CD14-positive monocyte (primary cell): ENCODE measurements around the gene CCR7. TPM values are rescaled to one million over a fixed set of nuclear protein-coding genes. Genes with fewer than 3 reads are reported as not detected.

Experiments used
- DNase-seq, 3 donors: peaks; one replicate each; pipeline ENCODE4 v3.0.0-alpha.2; 2011 to 2022
- H2AFZ ChIP-seq: 2 replicates; pipeline ENCODE4 v1.6.0; 2012; ENCODE audit warnings: mild to moderate bottlenecking, low read depth, low read length, inconsistent platforms; ENCODE audit not compliant: insufficient read depth, poor library complexity, severe bottlenecking
- H3K27ac ChIP-seq, 2 donors: 1 replicate in 1 of 2; 2 replicates in 1 of 2; pipeline ENCODE4 v1.5.1; 2012 to 2013; ENCODE audit warnings: low read length in 2 of 2, control low read depth in 1 of 2, inconsistent platforms in 1 of 2, low read depth in 1 of 2, mild to moderate bottlenecking in 1 of 2
- H3K27me3 ChIP-seq, 2 donors: one replicate each; pipeline versions ENCODE4 v1.6.0 to v1.6.1; 2011 to 2013; ENCODE audit warnings: low read length in 2 of 2; ENCODE audit not compliant: control insufficient read depth in 2 of 2, insufficient read depth in 2 of 2
- H3K36me3 ChIP-seq, 2 donors: replicated peaks in 1 of 2; 1 replicate in 1 of 2; 2 replicates in 1 of 2; pipeline versions ENCODE4 v1.5.1 to v1.6.1; 2012 to 2013; ENCODE audit warnings: low read length in 2 of 2, control low read depth in 1 of 2, inconsistent platforms in 1 of 2, mild to moderate bottlenecking in 1 of 2; ENCODE audit not compliant: insufficient read depth in 2 of 2, control insufficient read depth in 1 of 2
- H3K4me1 ChIP-seq, 2 donors: 1 replicate in 1 of 2; 2 replicates in 1 of 2; pipeline versions ENCODE4 v1.5.1 to v1.6.1; 2012 to 2013; ENCODE audit warnings: low read length in 2 of 2, control low read depth in 1 of 2, inconsistent platforms in 1 of 2, mild to moderate bottlenecking in 1 of 2, moderate library complexity in 1 of 2; ENCODE audit not compliant: insufficient read depth in 2 of 2, control insufficient read depth in 1 of 2
- H3K4me2 ChIP-seq: replicated peaks from 2 replicates; pipeline ENCODE3; 2012; ENCODE audit warnings: low read length, moderate library complexity, mild to moderate bottlenecking; ENCODE audit not compliant: poor library complexity, severe bottlenecking; ENCODE audit errors: extremely low read depth
- H3K4me3 ChIP-seq, 3 experiments: fragments of 200-600 bp in 1 of 3; sonication (generic) in 1 of 3; replicated peaks in 1 of 3; 1 replicate in 2 of 3; 2 replicates in 1 of 3; pipeline ENCODE4 v1.5.1; 2011 to 2013; ENCODE audit warnings: low read length in 3 of 3, mild to moderate bottlenecking in 3 of 3, control low read depth in 2 of 3, low read depth in 2 of 3, inconsistent platforms in 1 of 3, moderate library complexity in 1 of 3
- H3K79me2 ChIP-seq: 2 replicates; pipeline ENCODE4 v1.6.0; 2012; ENCODE audit warnings: mild to moderate bottlenecking, control low read depth, inconsistent platforms, low read length, moderate library complexity; ENCODE audit not compliant: insufficient read depth
- H3K9ac ChIP-seq: 2 replicates; pipeline ENCODE4 v1.6.0; 2017; ENCODE audit warnings: low read length, mild to moderate bottlenecking; ENCODE audit not compliant: insufficient read depth, poor library complexity, severe bottlenecking
- H3K9me3 ChIP-seq, 2 donors: replicated peaks in 1 of 2; 1 replicate in 1 of 2; 2 replicates in 1 of 2; pipeline versions ENCODE4 v1.5.1 to v1.6.1; 2012 to 2013; ENCODE audit warnings: low read length in 2 of 2, control low read depth in 1 of 2; ENCODE audit not compliant: control insufficient read depth in 1 of 2, insufficient read depth in 1 of 2
- H4K20me1 ChIP-seq: 2 replicates; pipeline ENCODE4 v1.6.0; 2012; ENCODE audit warnings: mild to moderate bottlenecking, low read length, control low read depth, moderate library complexity; ENCODE audit not compliant: insufficient read depth
- H3K27ac Mint-ChIP-seq, 7 donors: one replicate each; pipeline ENCODE4 v1.8.0; 2020; ENCODE audit warnings: mild to moderate bottlenecking in 7 of 7, mixed read lengths in 7 of 7, moderate library complexity in 6 of 7, inconsistent platforms in 2 of 7
- H3K27me3 Mint-ChIP-seq, 3 donors: one replicate each; pipeline ENCODE4 v1.8.0; 2021 to 2022; ENCODE audit warnings: low read depth in 3 of 3, mild to moderate bottlenecking in 3 of 3, mixed read lengths in 3 of 3, moderate library complexity in 3 of 3, inconsistent platforms in 1 of 3
- H3K36me3 Mint-ChIP-seq, 2 donors: one replicate each; pipeline ENCODE4 v1.8.0; 2020; ENCODE audit warnings: mixed read lengths in 2 of 2, inconsistent platforms in 1 of 2, mild to moderate bottlenecking in 1 of 2
- H3K4me1 Mint-ChIP-seq: one replicate; pipeline ENCODE4 v1.8.0; 2020; ENCODE audit warnings: mild to moderate bottlenecking, mixed read lengths
- H3K4me3 Mint-ChIP-seq, 2 donors: one replicate each; pipeline ENCODE4 v1.8.0; 2020; ENCODE audit warnings: mild to moderate bottlenecking in 2 of 2, mixed read lengths in 2 of 2, moderate library complexity in 1 of 2
- H3K9me3 Mint-ChIP-seq, 7 donors: one replicate each; pipeline ENCODE4 v1.8.0; 2020 to 2022; ENCODE audit warnings: mixed read lengths in 7 of 7, mild to moderate bottlenecking in 6 of 7, moderate library complexity in 6 of 7, inconsistent platforms in 2 of 7
- CTCF ChIP-seq: fragments of 200-600 bp; IDR thresholded peaks from one replicate; pipeline ENCODE4 v1.8.0; 2022; ENCODE audit warnings: antibody characterized with exemption, mild to moderate bottlenecking
- WGBS: methylation state at CpG from one replicate; pipeline ENCODE4 v1.1.5; 2013; ENCODE audit warnings: missing lambda C conversion rate; ENCODE audit not compliant: insufficient coverage; 5-methylcytosine and 5-hydroxymethylcytosine counted together
- intact Hi-C, 2 donors: fragments of 100-400 bp; cut with micrococcal nuclease; formaldehyde crosslinking; loops; one replicate each; pipeline versions ENCODE4 v1.15.0 to v1.15.1; 2023
- polyA minus RNA-seq: library from RNA; depleted of rRNA, polyadenylated mRNA; stranded (reverse); fragments of >200 nt; gene quantifications from 2 replicates; pipeline ENCODE4 v1.2.3, GENCODE V29; 2012
- polyA plus RNA-seq, 3 donors: library from polyadenylated mRNA; depleted of rRNA in 1 of 3; unstranded in 2 of 3; stranded (reverse) in 1 of 3; fragments of 300-500 nt in 2 of 3; fragments of >200 nt in 1 of 3; fragmentation: Illumina TruSeq in 2 of 3; gene quantifications; 1 replicate in 2 of 3; 2 replicates in 1 of 3; pipeline ENCODE4 v1.2.3, GENCODE V29; 2012 to 2021
- total RNA-seq, 12 experiments: library from RNA in 1 of 12; stranded (reverse) in 1 of 12; fragments of 120-200 nt in 1 of 12; gene quantifications; one replicate each; pipeline ENCODE4 v1.2.4 and lab custom pipeline; 2013 to 2026; ENCODE audit warnings: mixed read lengths in 6 of 12, inconsistent platforms in 1 of 12

Gene CCR7
- 0.50 TPM for total RNA-seq (2013)
- polyA plus RNA-seq (1 to 10 TPM in 2 of 3 donors, under 1 TPM in 1; 0.15 to 2.1 (median 1.2) TPM), polyA minus RNA-seq (0.28 and 1.1 TPM in 2 replicates), total RNA-seq (lab: John Stamatoyannopoulos, UW) (2.0 to 148 (median 7.0) reads per million in 11 experiments)

GRCh38 chr17:40564883-40565768, at the start of gene CCR7:
Gene CCR7, minus strand, starts transcription at chr17:40565472. Its CDS starts 63 bp downstream, at chr17:40565409.
- WGBS: 50% methylated on average over 1 of the region's 12 CpGs
- intact Hi-C loops: no loop called here

More at GRCh38 chr17:40564883-40565768, at the start of gene CCR7:
- peaks cover 19% of the 10 kb centered on the region for H3K4me1 Mint-ChIP-seq
- no peaks in the 10 kb centered on the region for H4K20me1 ChIP-seq
- peaks cover 7 to 8% of the 10 kb centered on the region in 2 donors for H3K4me1 ChIP-seq
- peak in 1 of 3 donors; percentile 61 for DNase-seq
- no peak within 1 kb of the TSS for H3K9ac ChIP-seq
- H3K4me2 ChIP-seq: no peak within 1 kb of the TSS
- H3K27me3 Mint-ChIP-seq: peaks cover 26 to 46% (median 33%) of the 10 kb centered on the region in 3 donors
- H3K27ac ChIP-seq: no peak within 1 kb of the TSS
- peak within 1 kb of the TSS in 4 of 7 donors; percentile 22 to 79 (median 49) for H3K27ac Mint-ChIP-seq
- no peak within 1 kb of the TSS for H2AFZ ChIP-seq
- H3K79me2 ChIP-seq: no peaks in the 10 kb centered on the region
- H3K9me3 Mint-ChIP-seq: peaks cover 0 to 4% (median 0%) of the 10 kb centered on the region in 7 donors
- H3K4me3 ChIP-seq: no peak within 1 kb of the TSS
- H3K36me3 Mint-ChIP-seq: no peaks in the 10 kb centered on the region
- peak within 1 kb of the TSS; percentile 46 to 56 for H3K4me3 Mint-ChIP-seq
- H3K9me3 ChIP-seq: no peaks in the 10 kb centered on the region
- H3K36me3 ChIP-seq: no peaks in the 10 kb centered on the region
- peaks cover 2 to 8% of the 10 kb centered on the region in 2 donors for H3K27me3 ChIP-seq
- TF ChIP-seq CTCF: no peak
